Measurements from ENCODE around the gene CLRN2.

Gene CLRN2

GRCh38 chr4:17511950-17512795 is 2.8 kb upstream of the CLRN2 start, which contains the start of gene QDPR:
Gene QDPR (minus strand): TSS chr4:17512090. CDS start chr4:17512054, 36 bp downstream.
- H2AFZ ChIP-seq (ENCODE audit: low read depth, low read length): peak within 1 kb of the TSS; percentile 0
- 4% methylated on average over 47 of the region's 65 CpGs for whole genome bisulfite sequencing
- H2AK5ac ChIP-seq (ENCODE audit: low read length, severe bottlenecking): no peak within 1 kb of the TSS
- no peak within 1 kb of the TSS for H2BK12ac ChIP-seq (ENCODE audit: low read length in 2 of 2)
- H4K8ac ChIP-seq (ENCODE audit: low read length): peak within 1 kb of the TSS; percentile 67
- peak within 1 kb of the TSS; percentile 93 for H3K9ac ChIP-seq (ENCODE audit: low read length)
- peaks cover 13 to 17% of the 10 kb centered on the region in 2 experiments for H3K27me3 ChIP-seq (ENCODE audit: control insufficient read depth in 1 of 2, insufficient read depth in 1 of 2, low read length in 2 of 2)
- H2BK120ac ChIP-seq (ENCODE audit: low read depth, low read length): no peak within 1 kb of the TSS
- peak within 1 kb of the TSS; percentile 87 for H3K4me2 ChIP-seq (ENCODE audit: low read length, poor library complexity, severe bottlenecking)
- DNase-seq: peak; percentile 77
- H3K4me3 ChIP-seq (ENCODE audit: insufficient read depth in 1 of 2, low read depth in 1 of 2, low read length in 2 of 2): peak within 1 kb of the TSS; percentile 74 to 87
- H2BK15ac ChIP-seq (ENCODE audit: low read depth, poor library complexity, severe bottlenecking): peak within 1 kb of the TSS; percentile 88
- peak within 1 kb of the TSS in 1 of 2 experiments; percentile 2 for H3K14ac ChIP-seq (ENCODE audit: low read length in 2 of 2)
- H4K91ac ChIP-seq (ENCODE audit: low read length): no peak within 1 kb of the TSS
- no peak within 1 kb of the TSS for H3K23ac ChIP-seq (ENCODE audit: low read length in 2 of 2)
- peaks cover 16% of the 10 kb centered on the region for H3K79me1 ChIP-seq (replicated peaks; ENCODE audit: low read length, poor library complexity, severe bottlenecking)
- no peak within 1 kb of the TSS for H3K27ac ChIP-seq (ENCODE audit: low read length, poor library complexity, severe bottlenecking)
- no peak within 1 kb of the TSS for H2BK5ac ChIP-seq (ENCODE audit: low read depth, low read length, poor library complexity, severe bottlenecking)
- H3K4me1 ChIP-seq (ENCODE audit: control insufficient read depth, insufficient read depth, low read depth, low read length): peaks cover 8% of the 10 kb centered on the region
- H3K36me3 ChIP-seq (ENCODE audit: control insufficient read depth in 1 of 2, insufficient read depth in 2 of 2, low read depth in 1 of 2, low read length in 2 of 2): peaks cover 5 to 29% of the 10 kb centered on the region in 2 experiments
- no peaks in the 10 kb centered on the region for H3K9me3 ChIP-seq (ENCODE audit: control insufficient read depth, low read length)
- peak within 1 kb of the TSS in 1 of 2 experiments; percentile 64 for H3K4ac ChIP-seq (ENCODE audit: low read depth in 1 of 2, low read length in 2 of 2)
- peak within 1 kb of the TSS; percentile 73 to 87 for H3K18ac ChIP-seq (ENCODE audit: low read depth in 1 of 2, low read length in 2 of 2)

- no peak overlapping the region for H2AFZ ChIP-seq (ENCODE audit: low read depth, low read length)
- H3K4ac ChIP-seq (ENCODE audit: low read depth in 1 of 2, low read length in 2 of 2): no peak overlapping the region
- H4K8ac ChIP-seq (ENCODE audit: low read length): no peak overlapping the region
- no peak for DNase-seq
- H2AK5ac ChIP-seq (ENCODE audit: low read length, severe bottlenecking): no peak overlapping the region
- H3K4me2 ChIP-seq (ENCODE audit: low read length, poor library complexity, severe bottlenecking): no peak overlapping the region
- 78% methylated on average over 4 of the region's 5 CpGs for WGBS
- no peak overlapping the region for H3K18ac ChIP-seq (ENCODE audit: low read depth in 1 of 2, low read length in 2 of 2)
- peak overlapping the region; percentile 93 for H3K9ac ChIP-seq (ENCODE audit: low read length)
- H3K4me3 ChIP-seq (ENCODE audit: insufficient read depth in 1 of 2, low read depth in 1 of 2, low read length in 2 of 2): no peak overlapping the region
- no peak overlapping the region for H3K14ac ChIP-seq (ENCODE audit: low read length in 2 of 2)
- H3K4me1 ChIP-seq (ENCODE audit: control insufficient read depth, insufficient read depth, low read depth, low read length): peaks cover 8% of the 10 kb centered on the region
- no peak overlapping the region for H3K27ac ChIP-seq (ENCODE audit: low read length, poor library complexity, severe bottlenecking)
- peaks cover 16% of the 10 kb centered on the region for H3K79me1 ChIP-seq (replicated peaks; ENCODE audit: low read length, poor library complexity, severe bottlenecking)
- no peak overlapping the region for H2BK120ac ChIP-seq (ENCODE audit: low read depth, low read length)
- H3K9me3 ChIP-seq (ENCODE audit: control insufficient read depth, low read length): no peaks in the 10 kb centered on the region
- H3K36me3 ChIP-seq (ENCODE audit: control insufficient read depth in 1 of 2, insufficient read depth in 2 of 2, low read depth in 1 of 2, low read length in 2 of 2): peaks cover 4 to 21% of the 10 kb centered on the region in 2 experiments
- H2BK12ac ChIP-seq (ENCODE audit: low read length in 2 of 2): no peak overlapping the region
- no peak overlapping the region for H4K91ac ChIP-seq (ENCODE audit: low read length)
- no peak overlapping the region for H2BK15ac ChIP-seq (ENCODE audit: low read depth, poor library complexity, severe bottlenecking)
- H2BK5ac ChIP-seq (ENCODE audit: low read depth, low read length, poor library complexity, severe bottlenecking): no peak overlapping the region
- no peak overlapping the region for H3K23ac ChIP-seq (ENCODE audit: low read length in 2 of 2)
- H3K27me3 ChIP-seq (ENCODE audit: control insufficient read depth in 1 of 2, insufficient read depth in 1 of 2, low read length in 2 of 2): peaks cover 22 to 26% of the 10 kb centered on the region in 2 experiments
These were observed 1.8 kb upstream of the CLRN2 start for GRCh38 chr4:17512973-17513665.

DNA sequence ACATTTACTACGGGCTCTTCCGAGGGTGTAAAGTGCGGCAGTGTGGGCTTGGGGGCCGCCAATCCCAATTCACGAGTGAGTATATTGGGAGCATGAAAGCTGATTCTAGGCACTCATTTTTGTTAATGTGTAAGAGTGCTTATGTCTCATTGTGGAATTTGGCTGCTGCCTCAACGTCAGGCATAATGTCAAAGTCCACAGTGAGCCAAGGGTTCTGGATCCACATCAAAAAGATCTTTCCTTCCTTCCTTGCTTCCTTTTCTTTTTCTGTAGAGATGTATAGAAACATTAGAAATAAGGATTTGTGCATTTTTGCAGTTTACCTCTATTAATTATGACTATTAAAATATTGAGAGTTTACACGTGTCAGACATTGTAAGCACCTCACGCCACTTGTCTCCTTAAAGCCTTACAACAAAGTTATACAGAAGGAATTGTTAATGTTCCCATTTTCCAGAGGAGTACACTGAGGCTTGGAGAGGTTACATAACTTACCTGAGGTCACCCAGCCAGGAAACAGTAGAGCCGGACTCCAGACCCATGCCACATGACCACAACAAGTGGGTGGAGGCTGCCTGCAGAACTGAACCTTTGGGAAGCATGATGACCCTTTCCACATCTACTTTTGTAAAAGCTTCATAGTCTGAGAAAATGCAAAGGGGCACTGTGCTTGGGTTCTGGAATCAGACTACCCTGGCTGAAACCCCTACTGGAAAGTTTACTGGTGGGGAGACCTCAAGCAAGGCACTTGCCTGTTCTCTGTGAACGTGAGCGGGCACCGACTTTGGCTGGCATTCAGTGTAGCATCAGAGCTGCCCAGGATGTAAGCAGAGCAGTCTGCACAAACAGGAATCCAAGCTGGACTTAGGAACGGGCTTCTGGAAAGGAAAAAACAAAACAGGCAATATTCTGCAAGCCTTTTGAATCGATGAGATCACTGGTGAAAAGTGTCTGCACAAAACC is 761 bp downstream of the CLRN2 start:
- Histone ChIP-seq H3K27ac (ENCODE audit: low read length, poor library complexity, severe bottlenecking) (no peak overlapping the region), H3K27me3 (ENCODE audit: control insufficient read depth in 1 of 2, insufficient read depth in 1 of 2, low read length in 2 of 2) (peaks cover 22 to 43% of the 10 kb centered on the region in 2 experiments), H4K91ac (ENCODE audit: low read length) (no peak overlapping the region), H3K23ac (ENCODE audit: low read length in 2 of 2) (peak overlapping the region in 1 of 2 experiments; percentile 40), H3K9ac (ENCODE audit: low read length) (no peak overlapping the region), H3K4me2 (ENCODE audit: low read length, poor library complexity, severe bottlenecking) (no peak overlapping the region), H2BK5ac (ENCODE audit: low read depth, low read length, poor library complexity, severe bottlenecking) (no peak overlapping the region), H2AFZ (ENCODE audit: low read depth, low read length) (peak overlapping the region; percentile 43), H3K9me3 (ENCODE audit: control insufficient read depth, low read length) (no peaks in the 10 kb centered on the region), H2BK120ac (ENCODE audit: low read depth, low read length) (no peak overlapping the region), H3K36me3 (ENCODE audit: control insufficient read depth in 1 of 2, insufficient read depth in 2 of 2, low read depth in 1 of 2, low read length in 2 of 2) (peaks cover 0 to under 1% of the 10 kb centered on the region in 2 experiments), H2AK5ac (ENCODE audit: low read length, severe bottlenecking) (no peak overlapping the region), H3K4me3 (ENCODE audit: insufficient read depth in 1 of 2, low read depth in 1 of 2, low read length in 2 of 2) (no peak overlapping the region), H4K8ac (ENCODE audit: low read length) (no peak overlapping the region), H3K4ac (ENCODE audit: low read depth in 1 of 2, low read length in 2 of 2) (peak overlapping the region in 1 of 2 experiments; percentile 40), H3K14ac (ENCODE audit: low read length in 2 of 2) (no peak overlapping the region), H2BK15ac (ENCODE audit: low read depth, poor library complexity, severe bottlenecking) (no peak overlapping the region), H3K18ac (ENCODE audit: low read depth in 1 of 2, low read length in 2 of 2) (no peak overlapping the region), H3K4me1 (ENCODE audit: control insufficient read depth, insufficient read depth, low read depth, low read length) (peaks cover 3% of the 10 kb centered on the region), H2BK12ac (ENCODE audit: low read length in 2 of 2) (no peak overlapping the region), H3K79me1 (replicated peaks; ENCODE audit: low read length, poor library complexity, severe bottlenecking) (peaks cover 2% of the 10 kb centered on the region)
- DNase-seq: no peak
- 89% methylated on average over 11 of the region's 14 CpGs for WGBS
